ENCODE measurements around the gene RBM38.

DNA sequence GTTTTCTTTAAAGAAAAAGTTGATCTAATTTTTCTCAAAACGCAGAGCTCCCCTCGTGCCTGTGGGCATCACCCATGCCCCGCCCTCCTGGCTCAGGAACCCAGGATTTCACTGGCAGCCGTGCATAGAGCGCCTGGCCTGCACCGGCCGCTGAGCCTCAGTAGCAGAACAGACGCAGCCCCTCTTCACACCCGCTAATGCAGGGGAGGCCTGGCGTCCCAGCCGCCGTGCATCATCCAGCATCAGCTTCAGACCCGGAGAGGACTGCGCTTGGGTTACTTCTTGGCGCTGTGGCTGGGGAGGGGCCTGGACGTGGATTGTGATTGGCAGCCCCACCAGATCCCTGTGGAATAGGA lies 18.1 kb downstream of the RBM38 start:
- TF ChIP-seq, protein P1, sequence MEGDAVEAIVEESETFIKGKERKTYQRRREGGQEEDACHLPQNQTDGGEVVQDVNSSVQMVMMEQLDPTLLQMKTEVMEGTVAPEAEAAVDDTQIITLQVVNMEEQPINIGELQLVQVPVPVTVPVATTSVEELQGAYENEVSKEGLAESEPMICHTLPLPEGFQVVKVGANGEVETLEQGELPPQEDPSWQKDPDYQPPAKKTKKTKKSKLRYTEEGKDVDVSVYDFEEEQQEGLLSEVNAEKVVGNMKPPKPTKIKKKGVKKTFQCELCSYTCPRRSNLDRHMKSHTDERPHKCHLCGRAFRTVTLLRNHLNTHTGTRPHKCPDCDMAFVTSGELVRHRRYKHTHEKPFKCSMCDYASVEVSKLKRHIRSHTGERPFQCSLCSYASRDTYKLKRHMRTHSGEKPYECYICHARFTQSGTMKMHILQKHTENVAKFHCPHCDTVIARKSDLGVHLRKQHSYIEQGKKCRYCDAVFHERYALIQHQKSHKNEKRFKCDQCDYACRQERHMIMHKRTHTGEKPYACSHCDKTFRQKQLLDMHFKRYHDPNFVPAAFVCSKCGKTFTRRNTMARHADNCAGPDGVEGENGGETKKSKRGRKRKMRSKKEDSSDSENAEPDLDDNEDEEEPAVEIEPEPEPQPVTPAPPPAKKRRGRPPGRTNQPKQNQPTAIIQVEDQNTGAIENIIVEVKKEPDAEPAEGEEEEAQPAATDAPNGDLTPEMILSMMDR (IDR thresholded peaks at IDR 0.05): no peak
- no peak for TF ChIP-seq POLR2A (IDR thresholded peaks at IDR 0.05)
- TF ChIP-seq EP300 (IDR thresholded peaks at IDR 0.05): no peak
